Mesendoderm (in vitro differentiated cells): ENCODE results near the gene NDUFA7.
A peak's percentile ranks its signal among the peaks of the same experiment; 100 is the strongest.
"Not testable (repeated sequence)": the region's sequence is repeated elsewhere in the genome, so short reads cannot be mapped to it uniquely, and the experiment has no call there.

ENCODE experiments used
- DNase-seq: peaks from one replicate; pipeline ENCODE4 v3.0.0; 2013
- H2AK5ac ChIP-seq: 2 replicates; pipeline ENCODE4 v1.6.1; 2013; ENCODE audit warnings: low read length, inconsistent platforms
- H2BK120ac ChIP-seq: 2 replicates; pipeline ENCODE4 v1.6.1; 2013; ENCODE audit warnings: low read depth, mild to moderate bottlenecking, low read length, moderate library complexity, mixed read lengths
- H2BK15ac ChIP-seq: replicated peaks from 2 replicates; pipeline ENCODE4 v1.6.1; 2013; ENCODE audit warnings: low read depth, mild to moderate bottlenecking, moderate library complexity
- H2BK5ac ChIP-seq: 2 replicates; pipeline ENCODE4 v1.6.1; 2013; ENCODE audit warnings: low read length, inconsistent platforms
- H3K18ac ChIP-seq: 2 replicates; pipeline ENCODE4 v1.6.1; 2013; ENCODE audit warnings: mild to moderate bottlenecking, low read length, mixed read lengths
- H3K23ac ChIP-seq: one replicate; pipeline ENCODE4 v1.6.1; 2013; ENCODE audit warnings: low read length
- H3K27ac ChIP-seq: 2 replicates; pipeline ENCODE4 v1.5.1; 2013; ENCODE audit warnings: low read depth, mild to moderate bottlenecking, inconsistent platforms, low read length, moderate library complexity
- H3K27me3 ChIP-seq: 2 replicates; pipeline ENCODE4 v1.6.1; 2013; ENCODE audit warnings: low read length, control low read depth, mild to moderate bottlenecking, inconsistent platforms; ENCODE audit not compliant: insufficient read depth, poor library complexity
- H3K36me3 ChIP-seq: 2 replicates; pipeline ENCODE4 v1.6.1; 2013; ENCODE audit warnings: low read length, inconsistent platforms; ENCODE audit not compliant: control insufficient read depth, insufficient read depth
- H3K4ac ChIP-seq: one replicate; pipeline ENCODE4 v1.6.1; 2013; ENCODE audit warnings: low read depth, mild to moderate bottlenecking, low read length, moderate library complexity
- H3K4me1 ChIP-seq: 2 replicates; pipeline ENCODE4 v1.6.1; 2013; ENCODE audit warnings: low read depth, low read length, inconsistent platforms; ENCODE audit not compliant: control insufficient read depth
- H3K4me2 ChIP-seq: 2 replicates; pipeline ENCODE4 v1.6.1; 2013; ENCODE audit warnings: low read length
- H3K4me3 ChIP-seq: 2 replicates; pipeline ENCODE4 v1.5.1; 2013; ENCODE audit warnings: mild to moderate bottlenecking, low read length
- H3K56ac ChIP-seq: one replicate; pipeline ENCODE4 v1.6.1; 2013; ENCODE audit warnings: low read length
- H3K79me1 ChIP-seq: 2 replicates; pipeline ENCODE4 v1.6.1; 2013; ENCODE audit warnings: low read length, inconsistent platforms
- H3K79me2 ChIP-seq: 2 replicates; pipeline ENCODE4 v1.6.1; 2013; ENCODE audit warnings: mild to moderate bottlenecking, low read length; ENCODE audit not compliant: control insufficient read depth, insufficient read depth
- H3K9ac ChIP-seq: 2 replicates; pipeline ENCODE4 v1.6.1; 2013; ENCODE audit warnings: low read length, inconsistent platforms
- H4K5ac ChIP-seq: one replicate; pipeline ENCODE4 v1.6.1; 2013; ENCODE audit warnings: low read length
- H4K8ac ChIP-seq: one replicate; pipeline ENCODE4 v1.6.1; 2013; ENCODE audit warnings: low read depth, mild to moderate bottlenecking, control low read depth, low read length, moderate library complexity
- WGBS: extraction: QIAGEN DNeasy Blood & Tissue Kit; methylation state at CpG from one replicate; pipeline ENCODE4 v1.1.7; 2013; ENCODE audit warnings: low lambda C conversion rate, missing lambda C conversion rate; ENCODE audit not compliant: insufficient coverage; ENCODE audit errors: extremely low coverage; 5-methylcytosine and 5-hydroxymethylcytosine counted together

NDUFA7 gene

GRCh38 chr19:8342684-8343482 lies 21.7 kb upstream of the NDUFA7 start, which contains the start of gene KANK3:
Gene KANK3, minus strand, starts transcription at chr19:8343262. Its CDS starts 5,434 bp downstream, at chr19:8337828.
- no peak within 1 kb of the TSS for H3K27ac ChIP-seq
- peak within 1 kb of the TSS; percentile 83 for H3K4me2 ChIP-seq
- H3K4me1 ChIP-seq, result no peaks in the 10 kb centered on the region
- no peaks in the 10 kb centered on the region for H3K79me1 ChIP-seq
- no peak within 1 kb of the TSS for H2AK5ac ChIP-seq
- H3K23ac ChIP-seq, result no peak within 1 kb of the TSS
- H3K27me3 ChIP-seq, result no peaks in the 10 kb centered on the region
- peak; percentile 99 for DNase-seq
- H4K8ac ChIP-seq, result no peak within 1 kb of the TSS
- H3K56ac ChIP-seq, result peak within 1 kb of the TSS; percentile 82
- no peak within 1 kb of the TSS for H4K5ac ChIP-seq
- no peak within 1 kb of the TSS for H3K18ac ChIP-seq
- WGBS, result no CpG with 5 or more reads among the region's 65 CpGs
- no peak within 1 kb of the TSS for H2BK5ac ChIP-seq
- no peak within 1 kb of the TSS for H3K4ac ChIP-seq
- peak within 1 kb of the TSS; percentile 69 for H3K9ac ChIP-seq
- no peak within 1 kb of the TSS for H2BK120ac ChIP-seq
- H2BK15ac ChIP-seq, result no peak within 1 kb of the TSS
- peak within 1 kb of the TSS; percentile 47 for H3K4me3 ChIP-seq
- H3K36me3 ChIP-seq, result no peaks in the 10 kb centered on the region
- no peaks in the 10 kb centered on the region for H3K79me2 ChIP-seq

GRCh38 chr19:8342316-8342683 lies 21.1 kb upstream of the NDUFA7 start:
- Histone ChIP-seq H2BK120ac (no peak overlapping the region), H2BK5ac (no peak overlapping the region), H2BK15ac (no peak overlapping the region), H3K18ac (no peak overlapping the region), H3K79me2 (no peaks in the 10 kb centered on the region), H3K4me2 (no peak overlapping the region), H3K27me3 (no peaks in the 10 kb centered on the region), H3K4me3 (no peak overlapping the region), H3K56ac (peak overlapping the region; percentile 60), H2AK5ac (no peak overlapping the region), H3K9ac (no peak overlapping the region), H4K5ac (no peak overlapping the region), H3K23ac (no peak overlapping the region), H3K36me3 (no peaks in the 10 kb centered on the region), H3K27ac (no peak overlapping the region), H3K4ac (no peak overlapping the region), H3K79me1 (no peaks in the 10 kb centered on the region), H3K4me1 (no peaks in the 10 kb centered on the region), H4K8ac (no peak overlapping the region)
- DNase-seq, result no peak
- WGBS, result no CpG with 5 or more reads among the region's 14 CpGs

GRCh38 chr19:8341504-8341903 lies 20.3 kb upstream of the NDUFA7 start:
- not testable (repeated sequence) for H3K18ac ChIP-seq, H3K23ac ChIP-seq, H3K4me3 ChIP-seq, H2BK120ac ChIP-seq, DNase-seq, H4K8ac ChIP-seq, H3K79me2 ChIP-seq, H3K4me1 ChIP-seq, H2BK15ac ChIP-seq, H3K56ac ChIP-seq, H3K27me3 ChIP-seq, H3K36me3 ChIP-seq, H3K4ac ChIP-seq, H3K27ac ChIP-seq, H3K79me1 ChIP-seq, H2AK5ac ChIP-seq, H2BK5ac ChIP-seq, H3K4me2 ChIP-seq, H4K5ac ChIP-seq, H3K9ac ChIP-seq
- WGBS, result no CpG with 5 or more reads among the region's 4 CpGs

- H2AK5ac ChIP-seq, result no peak overlapping the region
- H3K56ac ChIP-seq, result no peak overlapping the region
- H3K23ac ChIP-seq, result no peak overlapping the region
- H3K79me2 ChIP-seq, result no peaks in the 10 kb centered on the region
- no peak overlapping the region for H3K9ac ChIP-seq
- no peaks in the 10 kb centered on the region for H3K4me1 ChIP-seq
- no peaks in the 10 kb centered on the region for H3K36me3 ChIP-seq
- H3K27me3 ChIP-seq, result no peaks in the 10 kb centered on the region
- no peak overlapping the region for H3K4me3 ChIP-seq
- H4K8ac ChIP-seq, result no peak overlapping the region
- H3K4ac ChIP-seq, result no peak overlapping the region
- no CpG with 5 or more reads among the region's 15 CpGs for WGBS
- H3K4me2 ChIP-seq, result no peak overlapping the region
- H3K79me1 ChIP-seq, result no peaks in the 10 kb centered on the region
- no peak for DNase-seq
- H2BK120ac ChIP-seq, result no peak overlapping the region
- no peak overlapping the region for H2BK5ac ChIP-seq
- H3K27ac ChIP-seq, result no peak overlapping the region
- no peak overlapping the region for H2BK15ac ChIP-seq
- H3K18ac ChIP-seq, result no peak overlapping the region
- no peak overlapping the region for H4K5ac ChIP-seq
These were observed 19.3 kb upstream of the NDUFA7 start for GRCh38 chr19:8340341-8341096.

GRCh38 chr19:8338835-8339234 lies 17.7 kb upstream of the NDUFA7 start:
- Histone ChIP-seq H3K79me2 (no peaks in the 10 kb centered on the region), H3K27ac (no peak overlapping the region), H3K23ac (no peak overlapping the region), H3K9ac (no peak overlapping the region), H2AK5ac (no peak overlapping the region), H3K79me1 (no peaks in the 10 kb centered on the region), H3K4me3 (no peak overlapping the region), H2BK15ac (no peak overlapping the region), H2BK120ac (no peak overlapping the region), H3K36me3 (no peaks in the 10 kb centered on the region), H3K56ac (no peak overlapping the region), H4K8ac (no peak overlapping the region), H2BK5ac (no peak overlapping the region), H3K4me2 (no peak overlapping the region), H3K18ac (no peak overlapping the region), H3K27me3 (peaks cover 9% of the 10 kb centered on the region), H4K5ac (no peak overlapping the region), H3K4me1 (no peaks in the 10 kb centered on the region), H3K4ac (no peak overlapping the region)
- DNase-seq, result no peak
- no CpG with 5 or more reads among the region's 6 CpGs for WGBS
